Lower leg skin (tissue), 3 donors: ENCODE data around the gene WASHC3.

ENCODE experiments used
- POLR2A ChIP-seq, 2 donors: fragments of 450-650 bp; IDR thresholded peaks; one replicate each; pipeline ENCODE4 v1.6.1; 2016 to 2017; ENCODE audit warnings: antibody characterized with exemption in 2 of 2, mild to moderate bottlenecking in 1 of 2, moderate library complexity in 1 of 2
- TF ChIP-seq, protein P1 (sequence below), 3 donors: fragments of 450-650 bp; IDR thresholded peaks; one replicate each; pipeline ENCODE4 v1.5.1; 2016; ENCODE audit warnings: antibody characterized with exemption in 3 of 3, mild to moderate bottlenecking in 3 of 3, moderate library complexity in 2 of 3

GRCh38 chr12:101966496-101966895 lies 95.3 kb downstream of the WASHC3 start:
- TF ChIP-seq POLR2A (IDR thresholded peaks at IDR 0.05): no peak
- TF ChIP-seq, protein P1, sequence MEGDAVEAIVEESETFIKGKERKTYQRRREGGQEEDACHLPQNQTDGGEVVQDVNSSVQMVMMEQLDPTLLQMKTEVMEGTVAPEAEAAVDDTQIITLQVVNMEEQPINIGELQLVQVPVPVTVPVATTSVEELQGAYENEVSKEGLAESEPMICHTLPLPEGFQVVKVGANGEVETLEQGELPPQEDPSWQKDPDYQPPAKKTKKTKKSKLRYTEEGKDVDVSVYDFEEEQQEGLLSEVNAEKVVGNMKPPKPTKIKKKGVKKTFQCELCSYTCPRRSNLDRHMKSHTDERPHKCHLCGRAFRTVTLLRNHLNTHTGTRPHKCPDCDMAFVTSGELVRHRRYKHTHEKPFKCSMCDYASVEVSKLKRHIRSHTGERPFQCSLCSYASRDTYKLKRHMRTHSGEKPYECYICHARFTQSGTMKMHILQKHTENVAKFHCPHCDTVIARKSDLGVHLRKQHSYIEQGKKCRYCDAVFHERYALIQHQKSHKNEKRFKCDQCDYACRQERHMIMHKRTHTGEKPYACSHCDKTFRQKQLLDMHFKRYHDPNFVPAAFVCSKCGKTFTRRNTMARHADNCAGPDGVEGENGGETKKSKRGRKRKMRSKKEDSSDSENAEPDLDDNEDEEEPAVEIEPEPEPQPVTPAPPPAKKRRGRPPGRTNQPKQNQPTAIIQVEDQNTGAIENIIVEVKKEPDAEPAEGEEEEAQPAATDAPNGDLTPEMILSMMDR (IDR thresholded peaks at IDR 0.05): no peak
